Activated CD4-positive, alpha-beta memory T cell treated with anti-CD3 and anti-CD28 coated beads for 36 hours (primary cell): ENCODE data around the gene VIL1. TPM values are rescaled to one million over a fixed set of nuclear protein-coding genes. Genes with fewer than 3 reads are reported as not detected.
A peak's percentile ranks its signal among the peaks of the same experiment; 100 is the strongest.

ENCODE experiments used
- CTCF ChIA-PET: fragments of 350-600 bp; sonication (Branson Sonifier 250); formaldehyde crosslinking; loops from one replicate; lab custom pipeline; 2021; ENCODE audit warnings: antibody characterized with exemption, inconsistent platforms; lab: Charles Lee
- POLR2A ChIA-PET: fragments of 350-600 bp; sonication (Branson Sonifier 250); formaldehyde crosslinking; loops from one replicate; lab custom pipeline; 2021; ENCODE audit warnings: antibody characterized with exemption; lab: Charles Lee
- DNase-seq: peaks from one replicate; pipeline ENCODE4 v3.0.0-alpha.2; 2020
- H3K27ac Mint-ChIP-seq: one replicate; pipeline ENCODE4 v1.8.0; 2021; ENCODE audit warnings: mixed read lengths
- H3K27me3 Mint-ChIP-seq: one replicate; pipeline ENCODE4 v1.8.0; 2021; ENCODE audit warnings: mixed read lengths
- H3K36me3 Mint-ChIP-seq: one replicate; pipeline ENCODE4 v1.8.0; 2021; ENCODE audit warnings: mixed read lengths
- H3K4me1 Mint-ChIP-seq: one replicate; pipeline ENCODE4 v1.8.0; 2021; ENCODE audit warnings: low read depth, mixed read lengths
- H3K4me3 Mint-ChIP-seq: one replicate; pipeline ENCODE4 v1.8.0; 2021; ENCODE audit warnings: mild to moderate bottlenecking, mixed read lengths
- H3K9me3 Mint-ChIP-seq: one replicate; pipeline ENCODE4 v1.8.0; 2021; ENCODE audit warnings: mixed read lengths
- intact Hi-C: fragments of 100-400 bp; cut with micrococcal nuclease; formaldehyde crosslinking; loops from one replicate; pipeline ENCODE4 v1.15.1; 2023
- microRNA-seq: library from miRNA; unstranded; fragments of <30 nt; microRNA quantifications from one replicate; pipeline ENCODE4 v1.2.0, GENCODE V29; 2022; ENCODE audit warnings: borderline number of aligned reads, borderline microRNAs expressed, borderline replicate concordance
- total RNA-seq, 2 experiments: library from RNA; stranded (reverse); gene quantifications; one replicate each; pipeline ENCODE4 v1.2.3, GENCODE V29; 2021

Gene VIL1
- total RNA-seq, 2 experiments from 2014 or later, result not detected

DNA sequence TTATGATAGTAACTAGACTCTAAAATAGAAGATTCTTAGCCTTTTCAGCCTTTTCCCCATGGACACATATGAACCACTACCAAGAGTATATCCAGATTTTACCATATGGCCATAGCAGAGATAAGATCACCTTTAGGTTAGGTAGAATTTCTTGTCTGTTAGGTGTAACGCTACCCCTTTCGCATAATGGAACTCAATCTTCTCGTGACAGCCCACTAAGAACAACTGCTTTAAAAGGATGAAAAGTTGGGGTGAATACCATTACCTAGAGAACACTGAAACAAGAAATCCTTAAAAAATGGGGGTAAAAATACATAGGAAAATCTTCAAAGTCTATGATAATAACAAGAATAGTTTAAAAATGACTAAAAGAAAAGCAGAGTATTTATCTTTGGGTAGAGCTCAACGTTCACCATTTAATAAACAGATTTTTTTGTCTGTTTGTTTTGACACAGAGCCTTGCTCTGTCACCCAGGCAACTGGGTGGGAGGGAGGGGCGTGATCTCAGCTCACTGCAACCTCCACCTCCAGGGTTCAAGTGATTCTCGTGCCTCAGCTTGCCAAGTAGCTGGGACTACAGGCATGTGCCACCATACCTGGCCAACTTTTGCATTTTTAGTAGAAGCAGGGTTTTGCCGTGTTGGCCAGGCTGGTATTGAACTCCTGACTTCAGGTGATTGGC, 67.2 kb downstream of the VIL1 start:
- Mint-ChIP-seq H3K9me3 (no peaks in the 10 kb centered on the region), H3K27me3 (no peaks in the 10 kb centered on the region), H3K36me3 (peaks cover 40% of the 10 kb centered on the region), H3K4me3 (no peak overlapping the region), H3K27ac (no peak overlapping the region), H3K4me1 (peaks cover 10% of the 10 kb centered on the region)
- intact Hi-C loops, result no loop called here
- CTCF ChIA-PET, result no interaction called here
- no peak for DNase-seq
- POLR2A ChIA-PET, result no interaction called here

DNA sequence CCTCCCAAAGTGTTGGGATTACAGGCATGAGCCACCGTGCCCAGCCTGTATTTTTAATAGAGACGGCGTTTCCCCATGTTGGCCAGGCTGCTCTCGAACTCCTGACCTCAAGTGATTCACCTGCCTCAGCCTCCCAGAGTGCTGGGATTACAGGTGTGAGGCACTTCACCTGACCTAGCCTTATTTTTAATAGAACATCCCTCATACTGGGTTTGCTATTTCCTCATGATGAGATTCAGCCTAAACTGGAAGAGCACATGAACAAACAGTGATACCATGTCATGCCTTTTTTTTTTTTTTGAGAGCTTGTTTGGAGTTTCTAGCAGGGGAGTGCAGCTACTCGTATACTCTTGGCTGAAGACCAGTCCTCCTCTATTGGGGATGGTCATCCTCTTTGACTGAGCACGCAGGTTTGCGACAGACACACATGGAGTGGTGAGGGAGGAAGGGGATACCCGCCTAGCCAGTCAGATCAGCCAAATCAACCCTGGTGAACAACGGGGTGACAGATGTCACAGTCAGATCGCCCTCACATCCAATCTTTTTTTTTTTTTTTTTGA, 81.7 kb downstream of the VIL1 start:
- no peaks in the 10 kb centered on the region for H3K4me1 Mint-ChIP-seq
- intact Hi-C loops, result no loop called here
- peaks cover 29% of the 10 kb centered on the region for H3K36me3 Mint-ChIP-seq
- H3K27me3 Mint-ChIP-seq, result no peaks in the 10 kb centered on the region
- CTCF ChIA-PET, result no interaction called here
- no peak overlapping the region for H3K27ac Mint-ChIP-seq
- POLR2A ChIA-PET, result no interaction called here
- H3K9me3 Mint-ChIP-seq, result no peaks in the 10 kb centered on the region
- no peak for DNase-seq
- H3K4me3 Mint-ChIP-seq, result no peak overlapping the region

DNA sequence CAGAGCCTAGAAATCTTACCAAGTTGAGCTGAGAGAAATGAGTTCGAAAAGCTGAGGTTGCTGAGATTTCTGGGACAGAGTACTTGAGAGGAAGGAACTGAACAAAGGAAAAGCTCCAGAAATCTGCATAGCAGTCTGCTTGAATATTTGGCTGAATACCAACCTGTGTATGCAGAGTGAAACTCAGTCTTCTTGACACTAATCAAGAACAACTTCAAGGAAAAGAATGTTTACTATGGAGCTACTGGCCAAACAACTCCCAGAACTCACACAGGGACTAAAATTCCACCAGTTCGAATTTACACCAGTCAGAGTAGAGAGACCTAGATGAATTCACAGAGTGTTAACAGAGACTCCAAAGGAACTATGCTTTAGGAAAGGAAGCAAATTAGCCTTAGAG, 82.7 kb downstream of the VIL1 start:
- Mint-ChIP-seq H3K4me3 (no peak overlapping the region), H3K27me3 (no peaks in the 10 kb centered on the region), H3K9me3 (no peaks in the 10 kb centered on the region), H3K27ac (no peak overlapping the region), H3K4me1 (no peaks in the 10 kb centered on the region), H3K36me3 (peaks cover 34% of the 10 kb centered on the region)
- CTCF ChIA-PET, result no interaction called here
- POLR2A ChIA-PET, result no interaction called here
- intact Hi-C loops, result no loop called here
- DNase-seq, result no peak

Small RNAs within 50 kb of the gene (microRNA-seq; reads per million reads assigned to microRNA genes)
- gene MIR26B, result 37,871 reads per million, percentile 98 among the genes with 10 or more reads in this experiment

Other genes with a start within 250 kb of the VIL1 start
- 100 to 1,000 TPM; 564 to 570 TPM for gene ARPC2, start 201.9 kb upstream of the VIL1 start, total RNA-seq
- under 1 TPM; 0.14 to 0.19 TPM for gene GPBAR1, start 158.1 kb upstream of the VIL1 start, total RNA-seq
- 10 to 100 TPM; 60.8 to 65.6 TPM for gene AAMP, start 149.0 kb upstream of the VIL1 start, total RNA-seq
- 10 to 100 TPM; 18.4 to 19.4 TPM for gene PNKD, start 148.6 kb upstream of the VIL1 start, total RNA-seq
- gene TMBIM1, start 126.6 kb upstream of the VIL1 start, total RNA-seq, result 10 to 100 TPM; 71.8 to 79.2 TPM
- not detected for gene CATIP, start 62.3 kb upstream of the VIL1 start, total RNA-seq
- gene SLC11A1, start 36.9 kb upstream of the VIL1 start, total RNA-seq, result under 1 TPM; 0.10 to 0.26 TPM
- 10 to 100 TPM; 64.4 to 69.7 TPM for gene CTDSP1, start 19.3 kb upstream of the VIL1 start, total RNA-seq
- 10 to 100 TPM; 27.2 to 28.7 TPM for gene USP37, start 149.2 kb downstream of the VIL1 start, total RNA-seq
- 10 to 100 TPM; 84.7 to 87.3 TPM for gene CNOT9, start 149.7 kb downstream of the VIL1 start, total RNA-seq
- under 1 TPM; 0.51 to 0.78 TPM for gene PLCD4, start 188.8 kb downstream of the VIL1 start, total RNA-seq
- gene ZNF142, start 240.5 kb downstream of the VIL1 start, total RNA-seq, result 10 to 100 TPM; 33.7 to 34.8 TPM
- gene BCS1L, start 240.6 kb downstream of the VIL1 start, total RNA-seq, result 10 to 100 TPM; 57.1 to 64.5 TPM